Tibial nerve (tissue), 4 donors: ENCODE data around the gene SMAP1. TPM values are rescaled to one million over a fixed set of nuclear protein-coding genes. Genes with fewer than 3 reads are reported as not detected.

Experiments used
- DNase-seq, 2 donors: peaks; one replicate each; pipeline ENCODE4 v3.0.0-alpha.2; 2019; ENCODE audit warnings: low spot score in 2 of 2
- H3K27ac ChIP-seq, 4 donors: fragments of 200-600 bp; sonication (generic) in 3 of 4; one replicate each; pipeline ENCODE4 v1.5.1; 2017 to 2019; ENCODE audit warnings: mild to moderate bottlenecking in 1 of 4
- H3K27me3 ChIP-seq, 2 donors: fragments of 200-600 bp; sonication (generic) in 1 of 2; one replicate each; pipeline versions ENCODE4 v1.5.1 to v1.6.0; 2017 to 2019
- H3K36me3 ChIP-seq, 3 donors: fragments of 200-600 bp; sonication (generic); one replicate each; pipeline ENCODE4 v1.5.1; 2018 to 2019
- H3K4me1 ChIP-seq, 4 donors: fragments of 200-600 bp; sonication (generic) in 3 of 4; one replicate each; pipeline ENCODE4 v1.5.1; 2017 to 2019
- H3K4me3 ChIP-seq, 4 donors: fragments of 200-600 bp; sonication (generic) in 3 of 4; one replicate each; pipeline ENCODE4 v1.5.1; 2017 to 2019; ENCODE audit warnings: mild to moderate bottlenecking in 1 of 4, moderate library complexity in 1 of 4
- H3K9me3 ChIP-seq, 4 donors: fragments of 200-600 bp; sonication (generic) in 3 of 4; one replicate each; pipeline ENCODE4 v1.5.1; 2017 to 2019
- CTCF ChIP-seq, 5 experiments: fragments of 200-600 bp in 3 of 5; fragments of 450-650 bp in 2 of 5; sonication (generic) in 3 of 5; IDR thresholded peaks; one replicate each; pipeline ENCODE4 v1.5.1; 2016 to 2019; ENCODE audit warnings: antibody characterized with exemption in 5 of 5, mild to moderate bottlenecking in 3 of 5, moderate library complexity in 2 of 5
- EP300 ChIP-seq, 2 donors: sonication (generic); formaldehyde crosslinking; IDR thresholded peaks; one replicate each; pipeline ENCODE4 v1.6.1; 2017; ENCODE audit warnings: antibody characterized with exemption in 2 of 2, mild to moderate bottlenecking in 1 of 2
- POLR2A ChIP-seq, 2 donors: fragments of 450-650 bp; IDR thresholded peaks; one replicate each; pipeline ENCODE4 v1.6.1; 2017; ENCODE audit warnings: antibody characterized with exemption in 2 of 2, mild to moderate bottlenecking in 2 of 2, moderate library complexity in 2 of 2
- WGBS, 2 donors: methylation state at CpG; one replicate each; pipeline ENCODE4 v1.1.5; 2018; 5-methylcytosine and 5-hydroxymethylcytosine counted together
- total RNA-seq, 4 donors: library from RNA; depleted of rRNA; stranded (reverse); fragments of >200 nt; gene quantifications; one replicate each; pipeline ENCODE4 v1.1.0, GENCODE V29; 2016

Gene SMAP1
- total RNA-seq, 4 donors from 2014 or later = 18.0 to 21.6 (median 20.2) TPM

GRCh38 chr6:70706491-70707123 lies 38.9 kb downstream of the SMAP1 start:
- Histone ChIP-seq H3K4me3 (no peak overlapping the region), H3K36me3 (no peaks in the 10 kb centered on the region), H3K9me3 (peaks cover 0 to 4% (median 0%) of the 10 kb centered on the region in 4 donors), H3K27ac (no peak overlapping the region), H3K4me1 (peaks cover 0 to 27% (median 0%) of the 10 kb centered on the region in 4 donors), H3K27me3 (no peaks in the 10 kb centered on the region)
- TF ChIP-seq EP300 (IDR thresholded peaks at IDR 0.05) (no peak), CTCF (IDR thresholded peaks at IDR 0.05) (peak; percentile 39 to 65 (median 57))
- DNase-seq = peak in 1 of 2 donors; percentile 26
- 0 to 1% methylated on average over 3 of the region's 3 CpGs for WGBS, 2 donors

- no peaks in the 10 kb centered on the region for H3K27me3 ChIP-seq
- TF ChIP-seq CTCF (IDR thresholded peaks at IDR 0.05) = no peak
- no peak for TF ChIP-seq EP300 (IDR thresholded peaks at IDR 0.05)
- TF ChIP-seq POLR2A (IDR thresholded peaks at IDR 0.05) = no peak
- no peak for DNase-seq
- H3K4me1 ChIP-seq = peaks cover 0 to 27% (median 0%) of the 10 kb centered on the region in 4 donors
- no peak overlapping the region for H3K27ac ChIP-seq
- H3K4me3 ChIP-seq = no peak overlapping the region
- no peaks in the 10 kb centered on the region for H3K36me3 ChIP-seq
- peaks cover 0 to 4% (median 0%) of the 10 kb centered on the region in 4 donors for H3K9me3 ChIP-seq
- 77 to 78% methylated on average over 2 of the region's 2 CpGs for WGBS, 2 donors
These were observed 40.2 kb downstream of the SMAP1 start for GRCh38 chr6:70707893-70708292.

- Histone ChIP-seq H3K9me3 (peaks cover 0 to 4% (median 0%) of the 10 kb centered on the region in 4 donors), H3K36me3 (no peaks in the 10 kb centered on the region), H3K4me3 (no peak overlapping the region), H3K27ac (no peak overlapping the region), H3K27me3 (no peaks in the 10 kb centered on the region), H3K4me1 (peaks cover 0 to 27% (median 0%) of the 10 kb centered on the region in 4 donors)
- TF ChIP-seq POLR2A (IDR thresholded peaks at IDR 0.05) (no peak), CTCF (IDR thresholded peaks at IDR 0.05) (no peak), EP300 (IDR thresholded peaks at IDR 0.05) (no peak)
- WGBS, 2 donors = 88 to 97% methylated on average over 2 of the region's 2 CpGs
- no peak for DNase-seq
These were observed 40.8 kb downstream of the SMAP1 start for GRCh38 chr6:70708448-70708847.

GRCh38 chr6:70709826-70710225 lies 42.1 kb downstream of the SMAP1 start:
- Histone ChIP-seq H3K36me3 (no peaks in the 10 kb centered on the region), H3K27ac (no peak overlapping the region), H3K27me3 (no peaks in the 10 kb centered on the region), H3K4me3 (no peak overlapping the region), H3K4me1 (peaks cover 0 to 13% (median 0%) of the 10 kb centered on the region in 4 donors), H3K9me3 (peaks cover 0 to 14% (median 6%) of the 10 kb centered on the region in 4 donors)
- 93 to 96% methylated on average over 3 of the region's 3 CpGs for WGBS, 2 donors
- TF ChIP-seq POLR2A (IDR thresholded peaks at IDR 0.05) = no peak
- TF ChIP-seq EP300 (IDR thresholded peaks at IDR 0.05) = no peak
- TF ChIP-seq CTCF (IDR thresholded peaks at IDR 0.05) = no peak
- DNase-seq = no peak

GRCh38 chr6:70714716-70715257 lies 47.1 kb downstream of the SMAP1 start:
- peaks cover 0 to 20% (median 7%) of the 10 kb centered on the region in 4 donors for H3K9me3 ChIP-seq
- TF ChIP-seq EP300 (IDR thresholded peaks at IDR 0.05) (no peak), CTCF (IDR thresholded peaks at IDR 0.05) (no peak), POLR2A (IDR thresholded peaks at IDR 0.05) (no peak)
- no peak overlapping the region for H3K4me3 ChIP-seq
- H3K27ac ChIP-seq = no peak overlapping the region
- no peak for DNase-seq
- no peaks in the 10 kb centered on the region for H3K4me1 ChIP-seq
- H3K36me3 ChIP-seq = peaks cover 0 to 5% (median 0%) of the 10 kb centered on the region in 3 donors
- H3K27me3 ChIP-seq = no peaks in the 10 kb centered on the region
